Mucosa of gallbladder (tissue), 1 donor: ENCODE results near the gene ANAPC1. TPM values are rescaled to one million over a fixed set of nuclear protein-coding genes. Genes with fewer than 3 reads are reported as not detected.
"Not testable (repeated sequence)": the region's sequence is repeated elsewhere in the genome, so short reads cannot be mapped to it uniquely, and the experiment has no call there.

Experiments used
- DNase-seq: peaks from one replicate; pipeline ENCODE4 v3.0.0-alpha.2; 2020; ENCODE audit warnings: low spot score
- total RNA-seq: library from RNA; stranded (reverse); gene quantifications from one replicate; pipeline ENCODE4 v1.2.1, GENCODE V29; 2021
- donor health status: DM: no; HTN: no; CAD: no.

Gene ANAPC1
- total RNA-seq, 1 donor from 2014 or later, result 24.7 TPM

- DNase-seq, result not testable (repeated sequence)
Observed at GRCh38 chr2:111735420-111735819, 148.6 kb downstream of the ANAPC1 start.

- DNase-seq, result not testable (repeated sequence)
Observed at GRCh38 chr2:111729812-111730458, 154.1 kb downstream of the ANAPC1 start.

- DNase-seq, result not testable (repeated sequence)
Observed at GRCh38 chr2:111727611-111728110, 156.3 kb downstream of the ANAPC1 start.

- not testable (repeated sequence) for DNase-seq
Observed at GRCh38 chr2:111725742-111726141, 158.3 kb downstream of the ANAPC1 start.

- DNase-seq, result not testable (repeated sequence)
Observed at GRCh38 chr2:111719610-111720009, 164.4 kb downstream of the ANAPC1 start.

Other genes starting within 250 kb of the ANAPC1 start
- gene MERTK, start 14.4 kb upstream of the ANAPC1 start, total RNA-seq, result 20.4 TPM
- gene TMEM87B, start 171.1 kb upstream of the ANAPC1 start, total RNA-seq, result 36.3 TPM